K562 (cell line): ENCODE results near the gene SCYL1. TPM values are rescaled to one million over a fixed set of nuclear protein-coding genes. Genes with fewer than 3 reads are reported as not detected.
A peak's percentile ranks its signal among the peaks of the same experiment; 100 is the strongest.

Experiments
- CHD7 ChIP-seq: fragments of 200-600 bp; sonication (generic); IDR thresholded peaks from one replicate; pipeline ENCODE4 v1.6.1; 2012; ENCODE audit warnings: mild to moderate bottlenecking, low read depth, low read length, inconsistent platforms
- FOXM1 ChIP-seq, 2 experiments: fragments of 450-650 bp in 1 of 2; sonication (generic) in 1 of 2; formaldehyde crosslinking in 1 of 2; IDR thresholded peaks; 2 replicates each; pipeline versions ENCODE4 v1.6.1 to v1.9.0; 2017 to 2022; ENCODE audit warnings: low read depth in 2 of 2, mild to moderate bottlenecking in 2 of 2, missing genetic modification reagents in 1 of 2, moderate library complexity in 1 of 2
- NRF1 ChIP-seq, 2 experiments: fragments of 450-650 bp; IDR thresholded peaks in 1 of 2; conservative IDR thresholded peaks in 1 of 2; 2 replicates each; pipeline ENCODE4 v1.6.1; 2014; ENCODE audit warnings: mild to moderate bottlenecking in 2 of 2
- SIN3A ChIP-seq, 2 experiments: fragments of 150-350 bp in 1 of 2; IDR thresholded peaks; 2 replicates each; pipeline ENCODE4 v1.6.1; 2011 to 2016; ENCODE audit warnings: borderline replicate concordance in 2 of 2, low read depth in 2 of 2, low read length in 2 of 2, mild to moderate bottlenecking in 2 of 2, moderate library complexity in 2 of 2; ENCODE audit not compliant: control insufficient read depth in 1 of 2
- TFAP4 ChIP-seq: sonication (generic); formaldehyde crosslinking; IDR thresholded peaks from 2 replicates; pipeline ENCODE4 v1.8.0; 2022; ENCODE audit warnings: missing genetic modification reagents, mild to moderate bottlenecking, moderate library complexity, borderline replicate concordance
- XRCC4 ChIP-seq: IDR thresholded peaks from one replicate; pipeline ENCODE4 v1.6.1; 2011; ENCODE audit not compliant: insufficient read depth, insufficient read length; ENCODE audit errors: extremely low read depth
- ZFX ChIP-seq: sonication (generic); formaldehyde crosslinking; IDR thresholded peaks from 2 replicates; pipeline ENCODE4 v1.8.0; 2022; ENCODE audit warnings: mild to moderate bottlenecking, missing genetic modification reagents, moderate library complexity
- ZNF253 ChIP-seq: fragments of 250-450 bp; sonication (Bioruptor Pico); conservative IDR thresholded peaks from 2 replicates; pipeline ENCODE4 v1.6.1; 2021; ENCODE audit warnings: mild to moderate bottlenecking
- polyA plus RNA-seq, 8 experiments: library from polyadenylated mRNA; depleted of rRNA in 4 of 8; stranded (reverse) in 5 of 8; unstranded in 3 of 8; fragments of >200 nt; fragmentation: Nextera tagmentation in 2 of 8; fragmentation: Illumina TruSeq in 1 of 8; extraction: Ambion mirVana in 2 of 8; extraction: Trizol in 1 of 8; gene quantifications; 2 replicates each; pipeline versions ENCODE4 v1.2.1 to v1.2.3, GENCODE V29; 2011 to 2014; ENCODE audit warnings: inconsistent platforms in 1 of 8, missing spikeins in 1 of 8
- total RNA-seq, 7 experiments: library from RNA; depleted of rRNA in 6 of 7; stranded (reverse); fragments of >200 nt in 6 of 7; fragmentation: Illumina TruSeq in 2 of 7; extraction: Trizol in 2 of 7; gene quantifications; 2 replicates each; pipeline versions ENCODE4 v1.2.1 to v1.2.3, GENCODE V29; 2011 to 2021; ENCODE audit warnings: low replicate concordance in 1 of 7

Gene SCYL1
- total and polyA plus RNA-seq, 9 of the 15 experiments (the other 6 are each of a cell fraction or from before 2014, with no cell fraction given) = 1.9 to 145 (median 57.6) TPM

GRCh38 chr11:65571420-65571819 lies 46.5 kb downstream of the SCYL1 start (continued):
- no peak for TF ChIP-seq CHD7
- no peak for TF ChIP-seq FOXM1 (IDR thresholded peaks at IDR 0.05; ENCODE audit: low read depth)
- TF ChIP-seq FOXM1 (CRISPR knock-in tag; IDR thresholded peaks at IDR 0.05; ENCODE audit: low read depth) = 0 out of 2 replicates have a peak, but pooled peaks have one; percentile 2
- TF ChIP-seq TFAP4 (CRISPR knock-in tag) = peak; percentile 40; the same call in 1 of the 2 replicates
- no peak for TF ChIP-seq ZNF253 (CRISPR knock-in tag)
- TF ChIP-seq NRF1 (conservative IDR thresholded peaks at IDR 0.05 in 1 of 2, IDR thresholded peaks at IDR 0.05 in 1 of 2) = peak; percentile 65 to 66
- peak; percentile 16; the same call in 1 of the 2 replicates for TF ChIP-seq ZFX (CRISPR knock-in tag)
- no peak for TF ChIP-seq XRCC4
- TF ChIP-seq SIN3A (IDR thresholded peaks at IDR 0.05; ENCODE audit: borderline replicate concordance in 2 of 2, control insufficient read depth in 1 of 2, low read depth in 2 of 2, low read length in 2 of 2) = 0 out of 4 replicates have a peak, but pooled peaks of 1 of the 2 experiments have one; percentile 38
